ENCODE results near the gene ARMC8. TPM values are rescaled to one million over a fixed set of nuclear protein-coding genes. Genes with fewer than 3 reads are reported as not detected.

Gene ARMC8
- total and polyA plus RNA-seq, 2 of the 8 experiments (the other 6 are each of a cell fraction or from before 2014, with no cell fraction given) = 47.3 to 58.5 TPM

GRCh38 chr3:138188013-138188730 lies 1.1 kb downstream of the ARMC8 start:
- Histone ChIP-seq H3K56ac (replicated peaks; ENCODE audit: insufficient read length, low read depth, low read length) (no peak overlapping the region), H3K23ac (ENCODE audit: insufficient read length) (no peak overlapping the region), H3K36me3 (ENCODE audit: control insufficient read depth in 2 of 4, insufficient read depth in 4 of 4, low read length in 3 of 4) (peaks cover 0 to 13% (median 4%) of the 10 kb centered on the region in 4 experiments; a peak in 3 of 8 replicates), H2AK5ac (ENCODE audit: low read depth, low read length) (no peak overlapping the region), H3K9ac (replicated peaks in 1 of 4; ENCODE audit: extremely low read depth in 1 of 4, low read depth in 3 of 4, low read length in 3 of 4) (peak overlapping the region; percentile 90 to 100 (median 98)), H3K23me2 (ENCODE audit: low read depth, low read length) (peaks cover 5% of the 10 kb centered on the region), H2BK120ac (replicated peaks; ENCODE audit: low read depth, low read length) (no peak overlapping the region), H3K9me3 (ENCODE audit: insufficient read depth in 2 of 2, low read depth in 1 of 2, low read length in 1 of 2) (no peaks in the 10 kb centered on the region), H2AFZ (ENCODE audit: low read length) (0 out of 2 replicates have a peak overlapping the region, but pooled peaks have one; percentile 94), H3K4me1 (replicated peaks in 1 of 4; ENCODE audit: control insufficient read depth in 3 of 4, insufficient read depth in 4 of 4, low read length in 3 of 4) (peaks cover 0 to 5% (median 3%) of the 10 kb centered on the region in 4 experiments; a peak in 3 of 7 replicates), H3K79me2 (ENCODE audit: control insufficient read depth in 1 of 2, insufficient read depth in 2 of 2, low read length in 2 of 2) (peaks cover 11 to 54% of the 10 kb centered on the region in 2 experiments), H4K8ac (ENCODE audit: extremely low read depth, insufficient read depth, low read length) (peak overlapping the region; percentile 100), H3K4ac (replicated peaks; ENCODE audit: insufficient read length, low read depth, low read length) (no peak overlapping the region), H3K27ac (ENCODE audit: low read depth, low read length) (peak overlapping the region; percentile 99), H3K18ac (ENCODE audit: extremely low read depth, low read length) (no peak overlapping the region), H2BK15ac (ENCODE audit: low read length) (no peak overlapping the region), H2BK20ac (ENCODE audit: low read length) (no peak overlapping the region), H3K4me2 (ENCODE audit: insufficient read depth in 1 of 2, low read depth in 2 of 2, low read length in 2 of 2) (peak overlapping the region; percentile 67 to 95), H3K4me3 (ENCODE audit: extremely low read depth in 1 of 4, insufficient read depth in 2 of 4, low read depth in 3 of 4, low read length in 4 of 4) (peak overlapping the region; percentile 57 to 98 (median 84)), H4K91ac (replicated peaks; ENCODE audit: insufficient read length, low read length) (no peak overlapping the region), H2BK5ac (ENCODE audit: low read depth, low read length) (peak overlapping the region; percentile 100), H2BK12ac (ENCODE audit: low read depth, low read length) (no peak overlapping the region), H3K79me1 (ENCODE audit: low read depth, low read length) (0 out of 2 replicates have a peak, but pooled peaks cover 4% of the 10 kb centered on the region), H4K20me1 (replicated peaks in 1 of 2; ENCODE audit: control insufficient read depth in 1 of 2, insufficient read depth in 2 of 2, low read length in 2 of 2) (no peaks in the 10 kb centered on the region), H3K14ac (ENCODE audit: insufficient read length) (no peak overlapping the region), H4K5ac (ENCODE audit: insufficient read length, low read depth, low read length) (no peak overlapping the region), H3K27me3 (replicated peaks in 1 of 4; ENCODE audit: control insufficient read depth in 3 of 4, extremely low read depth in 1 of 4, insufficient read depth in 3 of 4, low read length in 3 of 4) (peaks cover 0 to 5% (median 0%) of the 10 kb centered on the region in 4 experiments; a peak in 2 of 7 replicates)
- POLR2A ChIA-PET (ENCODE audit: partially characterized antibody) = interaction anchor here (0.5 to 4.3 kb wide), 18 partner anchors 9 to 229 kb away, joined by 3 to 56 read pairs (median 3); partner anchors contain the start of genes DBR1 and DZIP1L
- DNase-seq (ENCODE audit: low read depth in 1 of 2, low spot score in 2 of 2) (no peak), FAIRE-seq (no peak)
- 20% methylated on average over 17 of the region's 17 CpGs; no CpG with 5 or more reads in 1 of the 2 experiments for WGBS, 2 experiments (ENCODE audit: extremely low coverage in 1 of 2, insufficient coverage in 1 of 2, insufficient read length in 1 of 2, insufficient replicate concordance in 2 of 2, low coverage in 1 of 2, low lambda C conversion rate in 2 of 2, missing lambda C conversion rate in 1 of 2)
- CTCF ChIA-PET (ENCODE audit: partially characterized antibody) = interaction anchor here (0.7 to 1.0 kb wide), 2 partner anchors 97 to 1305 kb away, joined by 3 read pairs; no protein-coding TSS in a partner anchor
- TF ChIP-seq CHD1 (IDR thresholded peaks at IDR 0.05; ENCODE audit: low read depth, low read length) (no peak), TAF1 (IDR thresholded peaks at IDR 0.05; ENCODE audit: low read depth, low read length) (no peak), CREB1 (IDR thresholded peaks at IDR 0.05) (no peak), FOSL1 (IDR thresholded peaks at IDR 0.05; ENCODE audit: insufficient read depth, low read depth, low read length) (no peak), ASH2L (IDR thresholded peaks at IDR 0.05; ENCODE audit: low read length) (no peak), NANOG (IDR thresholded peaks at IDR 0.05; ENCODE audit: insufficient read depth, low read depth, low read length, poor library complexity, severe bottlenecking) (no peak), CTCF (IDR thresholded peaks at IDR 0.05; ENCODE audit: control extremely low read depth in 1 of 3, insufficient read depth in 1 of 3, low read depth in 1 of 3, low read length in 3 of 3) (no peak), BCL11A (IDR thresholded peaks at IDR 0.05; ENCODE audit: low read depth in 2 of 2, low read length in 2 of 2) (no peak), SIN3A (conservative IDR thresholded peaks at IDR 0.05 in 1 of 2, IDR thresholded peaks at IDR 0.05 in 1 of 2; ENCODE audit: low read depth in 1 of 2, low read length in 2 of 2) (no peak)

Measured in H1 (cell line).